Peyer's patch (tissue), 4 donors: ENCODE measurements around the gene HPSE.

ENCODE experiments used
- CTCF ChIP-seq, 6 experiments: fragments of 450-650 bp in 4 of 6; fragments of 200-600 bp in 2 of 6; sonication (generic) in 1 of 6; IDR thresholded peaks; one replicate each; pipeline ENCODE4 v1.5.1; 2017 to 2019; ENCODE audit warnings: antibody characterized with exemption in 6 of 6, mild to moderate bottlenecking in 3 of 6, moderate library complexity in 1 of 6
- POLR2A ChIP-seq, 2 donors: fragments of 450-650 bp; IDR thresholded peaks; one replicate each; pipeline ENCODE4 v1.5.1; 2017; ENCODE audit warnings: antibody characterized with exemption in 2 of 2, mild to moderate bottlenecking in 2 of 2, moderate library complexity in 2 of 2

GRCh38 chr4:83250687-83251446 is 83.8 kb downstream of the HPSE start:
- TF ChIP-seq CTCF (IDR thresholded peaks at IDR 0.05) (no peak), POLR2A (IDR thresholded peaks at IDR 0.05) (no peak)
